DND-41 (cell line): ENCODE results near the gene CTCF.

Experiments
- ATAC-seq: fragments of 200-7000 bp; cut with Tn5 transposase; 3 replicates; pipeline ENCODE4 v1.9.1; 2021; ENCODE audit warnings: low read depth; ENCODE audit not compliant: insufficient read depth
- DNase-seq: peaks from one replicate; pipeline ENCODE4 v3.0.0-alpha.2; 2020
- H2AFZ ChIP-seq: 2 replicates; pipeline ENCODE4 v1.6.0; 2012; ENCODE audit warnings: low read depth, low read length
- H3K27ac ChIP-seq: 2 replicates; pipeline ENCODE4 v1.5.1; 2012; ENCODE audit warnings: low read length, inconsistent platforms
- H3K27me3 ChIP-seq: fragments of 200-600 bp; sonication (generic); 2 replicates; pipeline ENCODE4 v1.6.0; 2012; ENCODE audit warnings: low read length, mild to moderate bottlenecking, inconsistent platforms; ENCODE audit not compliant: insufficient read depth, poor library complexity
- H3K36me3 ChIP-seq: 2 replicates; pipeline ENCODE4 v1.5.1; 2012; ENCODE audit warnings: low read length, inconsistent platforms; ENCODE audit not compliant: insufficient read depth
- H3K4me1 ChIP-seq: 2 replicates; pipeline ENCODE4 v1.5.1; 2012; ENCODE audit warnings: mild to moderate bottlenecking, low read length; ENCODE audit not compliant: insufficient read depth
- H3K4me2 ChIP-seq: 2 replicates; pipeline ENCODE4 v1.6.0; 2012; ENCODE audit warnings: mild to moderate bottlenecking, moderate library complexity, low read length, inconsistent platforms; ENCODE audit not compliant: insufficient read depth
- H3K4me3 ChIP-seq, 2 experiments: fragments of 200-600 bp in 1 of 2; shearing (Covaris generic) in 1 of 2; 2 replicates each; pipeline ENCODE4 v1.5.1; 2012 to 2016; ENCODE audit warnings: inconsistent platforms in 2 of 2, low read length in 2 of 2, mild to moderate bottlenecking in 2 of 2, low read depth in 1 of 2, moderate library complexity in 1 of 2
- H3K79me2 ChIP-seq: 2 replicates; pipeline ENCODE4 v1.6.0; 2012; ENCODE audit warnings: low read length, inconsistent platforms; ENCODE audit not compliant: insufficient read depth
- H3K9ac ChIP-seq: 2 replicates; pipeline ENCODE4 v1.6.0; 2012; ENCODE audit warnings: low read depth, mild to moderate bottlenecking, inconsistent platforms, low read length, moderate library complexity
- H3K9me3 ChIP-seq: 2 replicates; pipeline ENCODE4 v1.5.1; 2012; ENCODE audit warnings: low read length, moderate library complexity, mild to moderate bottlenecking, inconsistent platforms; ENCODE audit not compliant: insufficient read depth, severe bottlenecking
- H4K20me1 ChIP-seq: 2 replicates; pipeline ENCODE4 v1.6.0; 2012; ENCODE audit warnings: low read length; ENCODE audit not compliant: insufficient read depth
- CTCF ChIP-seq: IDR thresholded peaks from 2 replicates; pipeline ENCODE4 v1.5.1; 2012; ENCODE audit warnings: borderline replicate concordance, low read length, moderate library complexity, mild to moderate bottlenecking; ENCODE audit not compliant: poor library complexity, severe bottlenecking; ENCODE audit errors: extremely low read depth
- EZH2 ChIP-seq: IDR thresholded peaks from 3 replicates; pipeline ENCODE4 v1.6.1; 2012; ENCODE audit warnings: borderline replicate concordance, low read depth, mild to moderate bottlenecking, moderate library complexity, low read length, inconsistent platforms; ENCODE audit not compliant: severe bottlenecking

Gene CTCF

GRCh38 chr16:67648088-67648763 lies 85.9 kb downstream of the CTCF start:
- no peak for DNase-seq
- Histone ChIP-seq H3K9me3 (no peaks in the 10 kb centered on the region), H3K4me3 (no peak overlapping the region), H2AFZ (no peak overlapping the region), H3K36me3 (peaks cover 68% of the 10 kb centered on the region), H4K20me1 (peaks cover 15% of the 10 kb centered on the region), H3K79me2 (peaks cover 33% of the 10 kb centered on the region), H3K9ac (no peak overlapping the region), H3K27me3 (no peaks in the 10 kb centered on the region), H3K27ac (no peak overlapping the region), H3K4me2 (no peak overlapping the region), H3K4me1 (peaks cover 35% of the 10 kb centered on the region)
- ATAC-seq = no peak
- TF ChIP-seq CTCF = no peak
- TF ChIP-seq EZH2 = no peak

DNA sequence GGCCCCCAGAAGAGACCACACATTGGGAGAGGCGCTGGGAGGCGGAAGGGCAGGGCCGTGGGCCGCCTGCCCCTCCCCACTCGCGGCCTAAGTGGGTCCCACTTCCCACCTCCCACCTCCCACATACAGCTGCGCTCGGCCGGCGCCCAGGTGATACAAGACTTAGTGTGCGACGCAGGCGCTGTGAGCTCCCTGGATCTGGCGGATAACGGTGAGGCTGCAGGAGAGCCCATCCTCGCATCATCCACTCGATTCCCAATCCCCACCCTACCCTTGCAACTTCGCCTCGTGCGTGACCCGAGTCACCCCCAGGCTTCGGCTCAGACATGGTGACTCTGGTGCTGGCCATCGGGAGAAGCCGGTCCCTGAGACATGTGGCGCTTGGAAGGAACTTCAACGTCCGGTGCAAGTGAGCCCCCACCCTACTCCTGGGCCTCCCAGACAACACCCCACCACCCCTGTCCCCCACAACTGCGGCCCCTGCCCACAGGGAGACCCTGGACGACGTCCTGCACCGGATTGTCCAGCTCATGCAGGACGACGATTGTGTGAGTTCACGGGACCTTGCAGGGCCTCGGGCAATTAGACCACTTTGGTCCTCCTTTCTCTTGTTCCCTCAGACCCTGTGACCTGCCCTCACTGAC lies 86.6 kb downstream of the CTCF start:
- no peaks in the 10 kb centered on the region for H3K27me3 ChIP-seq
- no peak overlapping the region for H3K9ac ChIP-seq
- TF ChIP-seq EZH2 = no peak
- TF ChIP-seq CTCF = no peak
- no peak overlapping the region for H3K4me3 ChIP-seq
- H3K4me2 ChIP-seq = no peak overlapping the region
- H3K9me3 ChIP-seq = no peaks in the 10 kb centered on the region
- peaks cover 15% of the 10 kb centered on the region for H4K20me1 ChIP-seq
- H3K79me2 ChIP-seq = peaks cover 33% of the 10 kb centered on the region
- DNase-seq (no peak), ATAC-seq (no peak)
- H3K4me1 ChIP-seq = peaks cover 31% of the 10 kb centered on the region
- peaks cover 71% of the 10 kb centered on the region for H3K36me3 ChIP-seq
- no peak overlapping the region for H2AFZ ChIP-seq
- no peak overlapping the region for H3K27ac ChIP-seq

DNA sequence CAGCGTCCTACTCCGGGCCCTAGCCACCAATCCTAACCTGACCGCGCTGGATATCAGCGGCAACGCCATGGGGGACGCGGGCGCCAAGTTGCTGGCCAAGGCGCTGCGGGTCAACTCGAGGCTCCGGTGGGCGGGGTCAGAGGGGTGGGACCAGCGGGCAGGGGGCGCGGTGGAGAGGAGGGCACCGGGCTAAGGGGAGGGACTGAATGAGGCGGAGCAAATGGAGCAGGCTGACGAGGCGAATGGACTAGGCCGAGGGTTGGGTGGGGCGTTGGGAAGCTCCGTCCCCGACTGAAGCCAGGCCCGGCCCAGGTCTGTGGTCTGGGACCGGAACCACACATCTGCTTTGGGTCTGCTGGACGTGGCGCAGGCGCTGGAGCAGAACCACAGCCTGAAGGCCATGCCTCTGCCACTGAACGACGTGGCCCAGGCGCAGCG lies 87.2 kb downstream of the CTCF start:
- Histone ChIP-seq H3K9ac (no peak overlapping the region), H3K27ac (no peak overlapping the region), H3K4me2 (no peak overlapping the region), H3K4me1 (peaks cover 25% of the 10 kb centered on the region), H3K27me3 (no peaks in the 10 kb centered on the region), H3K36me3 (peaks cover 74% of the 10 kb centered on the region), H3K9me3 (no peaks in the 10 kb centered on the region), H3K4me3 (no peak overlapping the region), H2AFZ (no peak overlapping the region), H4K20me1 (peaks cover 17% of the 10 kb centered on the region), H3K79me2 (peaks cover 30% of the 10 kb centered on the region)
- no peak for DNase-seq
- TF ChIP-seq EZH2 = no peak
- TF ChIP-seq CTCF = no peak
- ATAC-seq = no peak
